Activated CD8-positive, alpha-beta memory T cell treated with anti-CD3 and anti-CD28 coated beads for 1 hour (primary cell): ENCODE measurements around the gene CAPRIN1.

Experiments
- DNase-seq, 2 donors: peaks; one replicate each; pipeline ENCODE4 v3.0.0-alpha.2; 2020; ENCODE audit warnings: low read depth in 1 of 2; ENCODE audit errors: extremely low read depth in 1 of 2

The CAPRIN1 gene

GRCh38 chr11:34139346-34139745 lies 87.8 kb downstream of the CAPRIN1 start:
- DNase-seq = no peak

- no peak for DNase-seq
Observed at GRCh38 chr11:34140149-34140548, 88.6 kb downstream of the CAPRIN1 start.

- DNase-seq = no peak
Observed at GRCh38 chr11:34143048-34143447, 91.5 kb downstream of the CAPRIN1 start.

GRCh38 chr11:34145073-34145472 lies 93.5 kb downstream of the CAPRIN1 start:
- no peak for DNase-seq

GRCh38 chr11:34145847-34146381 lies 94.4 kb downstream of the CAPRIN1 start:
- no peak for DNase-seq

- DNase-seq = no peak
Observed at GRCh38 chr11:34146411-34146810, 94.9 kb downstream of the CAPRIN1 start.

GRCh38 chr11:34146866-34147265 lies 95.3 kb downstream of the CAPRIN1 start:
- no peak for DNase-seq

GRCh38 chr11:34147581-34147980 lies 96.0 kb downstream of the CAPRIN1 start:
- DNase-seq = no peak

- DNase-seq = no peak
Observed at GRCh38 chr11:34148504-34149165, 97.1 kb downstream of the CAPRIN1 start.

- no peak for DNase-seq
Observed at GRCh38 chr11:34149274-34149673, 97.7 kb downstream of the CAPRIN1 start.

GRCh38 chr11:34149786-34150185 lies 98.3 kb downstream of the CAPRIN1 start:
- DNase-seq = no peak

GRCh38 chr11:34150494-34151151 lies 99.1 kb downstream of the CAPRIN1 start:
- DNase-seq = no peak
